SIG-M5 treated with dmso at 0.1 percent for 504 hours (cell line): ENCODE results near the gene APP.

ENCODE experiments used
- DNase-seq: peaks from one replicate; lab custom pipeline; 2025; ENCODE audit not compliant: unreplicated experiment; lab: John Stamatoyannopoulos, UW

The APP gene

GRCh38 chr21:25985990-25986389 is 184.6 kb downstream of the APP start:
- DNase-seq: no peak

GRCh38 chr21:25984538-25984937 is 186.0 kb downstream of the APP start:
- no peak for DNase-seq

DNA sequence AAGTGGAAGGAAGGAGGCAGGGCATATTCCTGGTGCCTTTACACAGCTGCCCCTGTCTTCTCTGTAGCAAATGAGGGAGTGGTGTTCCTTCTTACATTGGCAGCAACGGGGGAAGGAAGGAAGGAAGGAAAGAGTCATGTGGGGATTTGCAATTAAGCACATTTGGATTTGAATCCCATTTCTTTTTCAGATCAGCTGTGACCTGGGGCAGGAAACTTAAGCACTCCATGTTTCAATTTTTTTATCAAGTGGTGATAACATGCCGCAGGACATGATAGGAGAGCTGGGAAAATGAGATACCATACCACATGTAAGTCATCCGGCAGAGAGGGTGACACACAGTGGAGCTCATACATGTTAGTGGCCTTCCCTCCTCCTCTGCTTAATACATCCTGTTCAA is 186.8 kb downstream of the APP start:
- no peak for DNase-seq

DNA sequence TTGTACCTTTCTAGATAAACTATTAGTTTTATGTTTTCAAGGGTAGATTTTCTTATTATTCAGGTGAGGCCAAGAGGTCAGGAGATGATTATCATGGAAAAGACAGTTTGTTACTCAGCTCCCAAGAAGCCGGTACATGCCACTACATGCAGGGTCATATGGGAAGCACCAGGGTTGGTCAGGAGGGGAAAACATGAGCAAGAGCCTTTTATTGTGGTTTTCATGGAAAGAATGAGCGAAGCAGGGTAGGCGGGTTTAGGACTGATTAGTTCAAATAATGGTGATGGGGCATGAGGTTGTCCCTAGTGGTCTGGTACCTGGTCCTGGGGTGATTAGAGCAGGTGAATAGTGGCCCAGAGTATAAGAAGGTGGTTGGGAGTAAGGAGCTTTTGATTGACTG is 189.9 kb downstream of the APP start:
- no peak for DNase-seq

GRCh38 chr21:25979845-25980616 is 190.5 kb downstream of the APP start:
- no peak for DNase-seq

DNA sequence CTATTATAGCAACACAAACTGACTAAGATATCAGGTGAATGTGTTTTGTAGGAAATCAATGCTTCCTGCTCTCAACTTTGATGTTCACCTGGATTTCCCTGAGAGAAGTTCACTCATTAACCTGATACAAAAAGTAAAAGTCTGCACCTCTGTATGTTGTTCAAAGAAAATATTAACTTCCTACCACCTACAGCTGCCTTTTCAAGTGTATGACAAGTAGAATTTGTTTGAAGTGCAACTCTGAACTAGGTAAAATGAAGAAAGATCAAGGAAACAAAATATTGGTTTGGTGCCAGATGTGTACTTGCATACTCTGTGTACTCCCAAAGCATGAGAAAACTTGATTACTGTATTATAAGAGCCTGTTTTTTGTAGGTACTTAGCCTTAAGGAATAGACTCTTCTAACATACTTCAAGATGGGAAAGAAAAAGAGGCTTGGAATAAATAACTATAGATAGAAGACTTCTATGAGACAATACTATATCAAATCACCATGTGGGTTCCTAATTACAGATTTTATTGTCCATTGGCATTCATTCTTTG is 193.4 kb downstream of the APP start:
- DNase-seq: no peak

DNA sequence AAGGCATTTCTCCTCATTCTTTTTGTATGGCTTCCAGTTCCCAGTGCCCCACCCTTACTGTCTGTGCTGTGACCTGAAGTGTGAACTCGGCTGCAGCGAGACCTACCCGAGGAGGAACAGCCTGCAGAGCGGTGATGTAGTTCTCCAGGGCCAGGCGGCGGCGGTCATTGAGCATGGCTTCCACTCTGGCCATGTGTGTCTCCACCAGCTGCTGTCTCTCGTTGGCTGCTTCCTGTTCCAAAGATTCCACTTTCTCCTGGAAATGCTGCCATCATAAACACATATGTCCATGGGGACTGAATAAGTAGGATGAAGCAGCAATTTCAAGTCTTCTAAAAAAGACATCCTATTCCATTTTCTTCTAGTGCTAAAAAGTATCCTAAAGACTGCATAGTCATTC is 195.6 kb downstream of the APP start:
- DNase-seq: no peak

DNA sequence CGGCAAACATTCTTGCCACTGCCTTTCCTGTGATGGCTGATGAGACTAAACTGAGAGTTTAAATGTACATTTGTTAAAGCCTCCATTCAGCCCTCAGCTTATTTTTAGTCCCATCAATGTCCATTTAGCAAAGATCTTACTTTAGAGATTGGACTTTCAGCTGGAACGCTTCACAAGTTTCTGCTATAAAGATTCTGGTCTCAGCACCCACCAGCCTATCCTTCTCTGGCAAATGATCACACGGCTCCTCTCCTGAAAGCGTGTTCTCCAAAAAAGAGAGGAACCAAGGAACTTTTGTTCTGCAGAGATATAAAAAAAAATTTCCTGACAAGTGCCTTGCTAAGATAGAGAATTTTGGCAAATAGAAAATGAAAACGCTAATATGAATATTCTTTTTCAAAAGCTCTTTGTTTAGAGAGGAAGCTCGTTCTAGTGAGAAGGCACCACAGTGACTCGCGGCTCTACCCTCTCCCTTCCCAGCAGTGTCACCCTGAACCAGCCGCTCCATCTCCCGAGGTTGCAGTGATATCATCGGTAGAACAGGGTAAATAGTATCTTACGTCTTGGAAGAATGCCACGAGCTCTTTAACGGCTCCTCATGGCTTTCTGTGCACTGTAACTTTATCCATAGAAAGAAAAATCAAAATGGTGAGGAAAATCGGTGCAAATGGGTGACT is 200.2 kb downstream of the APP start:
- DNase-seq: no peak

- DNase-seq: no peak
Observed at GRCh38 chr21:25967901-25968438, 202.6 kb downstream of the APP start.

- peak; percentile 93 for DNase-seq
Observed at GRCh38 chr21:25967181-25967900, 203.2 kb downstream of the APP start.

- DNase-seq: no peak
Observed at GRCh38 chr21:25965951-25966707, 204.4 kb downstream of the APP start.

GRCh38 chr21:25964926-25965325 is 205.6 kb downstream of the APP start:
- DNase-seq: no peak

GRCh38 chr21:25964015-25964414 is 206.6 kb downstream of the APP start:
- DNase-seq: no peak

GRCh38 chr21:25963181-25963580 is 207.4 kb downstream of the APP start:
- no peak for DNase-seq

- no peak for DNase-seq
Observed at GRCh38 chr21:25961042-25961441, 209.5 kb downstream of the APP start.

- no peak for DNase-seq
Observed at GRCh38 chr21:25960402-25960801, 210.2 kb downstream of the APP start.

DNA sequence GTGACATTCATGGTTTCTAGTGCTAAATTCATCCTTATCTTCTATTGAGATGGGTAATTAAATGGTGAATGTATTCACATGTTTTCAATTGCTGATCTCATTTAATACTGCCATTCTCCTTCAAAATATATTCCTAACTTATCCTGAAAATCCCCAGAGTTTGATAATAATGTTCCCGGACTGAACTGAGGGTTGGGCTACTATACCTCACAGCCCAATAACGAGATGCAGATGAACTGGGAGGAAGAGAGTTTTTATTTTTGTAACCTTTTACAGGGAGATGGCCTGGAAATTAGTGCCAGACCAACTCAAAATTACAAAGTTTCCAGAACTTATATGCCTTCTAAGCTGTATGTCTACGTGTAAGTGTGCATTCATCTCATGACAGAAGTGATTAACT is 210.8 kb downstream of the APP start:
- DNase-seq: no peak

DNA sequence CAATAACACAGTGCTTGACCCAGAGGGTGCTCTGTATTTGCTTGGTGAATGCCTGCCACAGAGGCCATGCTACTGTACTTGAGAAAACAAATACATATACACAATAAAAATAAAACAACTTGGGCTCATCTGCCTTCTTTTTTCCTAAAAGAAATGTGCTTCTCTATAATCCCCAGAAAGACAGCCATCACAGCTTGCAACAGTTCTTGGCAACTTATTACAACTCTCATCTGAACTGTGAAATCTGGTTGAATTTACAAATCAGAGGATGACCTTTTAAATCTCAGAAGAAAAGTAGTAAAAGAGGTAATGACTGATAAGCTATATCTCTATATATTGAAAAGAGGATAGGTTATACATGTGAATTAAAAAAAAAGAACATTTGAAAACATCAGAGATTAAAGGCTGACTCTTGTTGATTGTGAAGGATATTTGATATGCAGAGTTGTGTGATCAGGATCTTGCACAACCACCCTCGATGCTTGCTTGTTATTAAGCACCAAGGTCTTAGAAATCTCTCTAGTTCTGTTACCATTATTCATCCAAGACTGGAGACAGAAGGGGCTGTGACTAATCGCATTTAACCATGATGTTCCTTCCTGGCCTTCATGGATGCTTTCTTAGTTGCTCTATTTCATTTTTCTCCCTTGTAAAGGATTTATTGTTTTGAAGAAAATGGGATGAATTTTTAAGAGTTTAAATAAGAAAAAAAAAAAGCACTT is 213.4 kb downstream of the APP start:
- DNase-seq: no peak

- DNase-seq: no peak
Observed at GRCh38 chr21:25955646-25956045, 214.9 kb downstream of the APP start.

GRCh38 chr21:25953659-25954058 is 216.9 kb downstream of the APP start:
- DNase-seq: no peak
